Measurements from ENCODE around the gene AKNAD1. TPM values are rescaled to one million over a fixed set of nuclear protein-coding genes. Genes with fewer than 3 reads are reported as not detected.
"Not testable (repeated sequence)": the region's sequence is repeated elsewhere in the genome, so short reads cannot be mapped to it uniquely, and the experiment has no call there.

The AKNAD1 gene, protein sequence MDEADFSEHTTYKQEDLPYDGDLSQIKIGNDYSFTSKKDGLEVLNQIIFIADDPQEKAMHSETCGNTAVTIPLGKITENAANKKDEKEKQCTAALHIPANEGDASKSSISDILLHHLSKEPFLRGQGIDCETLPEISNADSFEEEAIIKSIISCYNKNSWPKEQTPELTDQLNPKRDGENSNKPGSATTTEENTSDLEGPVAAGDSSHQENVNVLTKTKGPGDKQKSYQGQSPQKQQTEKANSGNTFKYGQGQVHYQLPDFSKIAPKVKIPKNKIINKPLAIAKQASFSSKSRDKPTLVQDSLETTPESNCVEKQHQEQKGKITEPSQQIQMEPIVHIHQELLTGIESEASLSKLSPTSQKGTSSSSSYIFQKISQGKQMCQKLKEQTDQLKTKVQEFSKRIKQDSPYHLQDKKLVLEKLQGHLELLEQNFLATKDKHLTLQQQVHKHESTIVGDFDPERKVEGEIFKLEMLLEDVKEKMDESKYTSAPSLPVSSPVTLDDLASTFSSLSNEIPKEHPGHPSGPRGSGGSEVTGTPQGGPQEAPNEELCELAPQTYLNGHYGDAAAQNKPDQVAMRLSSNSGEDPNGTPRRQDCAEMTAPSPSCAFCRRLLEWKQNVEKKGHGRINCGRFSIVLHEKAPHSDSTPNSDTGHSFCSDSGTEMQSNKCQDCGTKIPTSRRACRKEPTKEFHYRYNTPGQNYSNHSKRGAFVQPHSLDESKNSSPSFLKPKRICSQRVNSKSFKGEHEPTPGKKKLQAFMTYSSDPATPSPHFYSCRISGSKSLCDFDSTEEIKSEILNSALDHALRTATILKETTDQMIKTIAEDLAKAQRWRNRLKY
- under 1 TPM in 1 of 4 donors, not detected in 3; 0.08 TPM for polyA plus RNA-seq (ENCODE audit: insufficient read length in 4 of 4)

DNA sequence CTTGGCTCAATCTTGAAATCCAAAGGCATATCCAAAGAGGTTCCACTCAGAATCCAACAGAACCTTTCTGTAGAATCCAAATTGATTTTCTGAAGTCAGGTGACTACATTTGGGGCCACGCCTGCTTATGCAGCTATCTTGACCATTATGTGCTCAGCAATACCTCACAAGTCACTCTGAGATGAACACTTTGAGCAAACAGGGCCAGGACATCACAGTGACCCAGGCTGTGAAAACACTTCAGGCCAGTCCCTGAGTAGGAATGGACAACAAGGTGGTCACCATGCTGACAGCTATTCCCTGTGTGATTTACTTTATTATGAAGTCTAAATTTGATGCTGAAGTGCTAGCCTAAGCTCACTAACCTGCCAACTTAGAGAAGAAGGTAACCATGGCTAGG is at the start of gene AKNAD1:
Gene AKNAD1, minus strand, starts transcription at position 101 of the 400 bp plus-strand sequence. CDS start 4,430 bp downstream, outside the sequence.
- no peak for DNase-seq (ENCODE audit: low read depth in 4 of 4, low spot score in 3 of 4)

DNA sequence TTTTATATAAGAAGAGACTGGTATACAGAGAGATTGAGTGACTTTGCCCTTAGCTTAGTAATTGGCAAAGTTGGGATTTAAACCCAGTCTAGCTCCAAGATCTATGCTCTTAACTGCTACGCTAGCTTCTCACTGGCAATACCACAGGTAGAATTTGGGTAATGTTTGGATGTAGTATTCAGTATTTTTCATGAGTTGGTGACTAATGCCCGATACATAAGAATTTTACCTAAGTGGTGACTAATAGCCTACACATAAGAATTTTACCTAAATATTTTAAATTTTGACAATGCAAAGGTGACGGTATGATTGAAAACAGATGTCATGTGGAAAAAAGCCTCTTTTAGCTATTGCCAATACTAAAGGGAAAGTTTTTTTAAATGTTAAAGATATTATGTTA is 44.2 kb upstream of the AKNAD1 start:
- no peak for DNase-seq (ENCODE audit: low read depth in 4 of 4, low spot score in 3 of 4)

DNA sequence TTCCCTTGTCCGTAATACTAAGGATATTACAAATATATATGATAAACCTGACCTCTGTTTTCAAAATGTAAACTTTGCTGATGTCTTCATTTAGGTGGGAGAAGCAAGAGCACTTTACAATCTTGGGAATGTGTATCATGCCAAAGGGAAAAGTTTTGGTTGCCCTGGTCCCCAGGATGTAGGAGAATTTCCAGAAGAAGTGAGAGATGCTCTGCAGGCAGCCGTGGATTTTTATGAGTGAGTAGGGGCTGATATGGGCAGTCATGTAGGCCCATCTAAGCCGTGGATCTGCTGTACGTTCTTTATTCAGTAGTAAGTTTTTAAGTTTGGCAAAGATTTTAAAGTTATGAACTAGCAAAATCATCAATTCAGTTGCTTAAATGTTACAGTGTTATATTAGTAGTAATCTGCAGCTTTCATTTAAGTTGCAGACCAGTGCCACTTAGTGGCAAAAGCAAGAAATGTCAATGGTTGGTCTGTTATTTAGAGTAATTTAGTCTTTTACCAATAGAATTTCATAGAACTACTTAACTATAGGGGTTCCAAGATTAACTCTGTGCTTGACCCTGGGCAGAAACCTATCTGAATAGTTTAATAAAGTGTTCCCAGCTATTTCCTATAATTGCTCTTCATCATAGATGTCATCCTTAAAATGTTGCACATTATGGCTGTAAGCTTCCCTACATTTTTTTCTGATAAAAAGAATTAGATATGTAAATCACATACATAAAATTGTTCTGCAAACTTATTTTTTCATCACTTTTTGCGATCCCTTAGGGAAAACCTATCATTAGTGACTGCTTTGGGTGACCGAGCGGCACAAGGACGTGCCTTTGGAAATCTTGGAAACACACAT is 41.2 kb upstream of the AKNAD1 start:
- peak in 2 of 4 donors; percentile 17 to 33 for DNase-seq (ENCODE audit: low read depth in 4 of 4, low spot score in 3 of 4)

DNA sequence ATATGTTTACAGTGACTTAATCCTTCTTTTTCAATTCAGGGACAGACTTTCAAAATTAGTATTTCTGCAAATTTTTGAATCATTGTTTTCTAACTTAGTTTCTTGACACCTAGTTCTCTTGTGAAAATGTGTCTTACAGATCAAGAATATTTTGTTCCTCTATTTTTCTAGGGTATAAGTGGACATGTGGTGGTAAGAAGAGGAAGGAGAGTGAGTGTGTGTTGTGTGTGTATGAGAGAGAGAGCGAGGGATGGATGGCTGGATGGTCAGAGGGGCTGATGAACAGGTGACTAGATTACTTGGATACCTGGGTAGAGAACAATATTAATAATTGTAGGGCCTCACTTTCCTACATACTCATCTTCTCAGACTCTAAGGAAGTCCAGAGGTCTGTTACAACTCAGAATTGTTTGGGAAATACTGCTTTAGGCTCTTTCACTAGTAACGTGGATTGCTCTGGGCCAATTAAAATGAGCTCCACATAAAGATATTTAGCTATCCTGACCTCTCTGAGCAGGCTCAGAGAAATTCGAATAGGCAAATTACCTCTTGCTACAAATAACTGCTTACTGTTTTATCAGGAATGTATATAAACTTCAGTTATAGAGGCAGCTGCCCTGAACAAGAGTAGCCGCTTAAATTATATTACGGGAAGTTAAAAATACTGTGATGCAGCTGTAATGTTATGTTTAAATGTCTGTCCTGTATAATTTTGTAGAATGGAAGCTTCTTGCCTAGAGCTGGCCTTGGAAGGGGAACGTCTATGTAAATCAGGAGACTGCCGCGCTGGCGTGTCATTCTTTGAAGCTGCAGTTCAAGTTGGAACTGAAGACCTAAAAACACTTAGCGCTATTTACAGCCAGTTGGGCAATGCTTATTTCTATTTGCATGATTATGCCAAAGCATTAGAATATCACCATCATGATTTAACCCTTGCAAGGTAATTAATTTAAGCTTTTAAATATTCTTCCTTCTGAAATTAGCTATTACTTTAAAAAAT is 39.6 kb upstream of the AKNAD1 start:
- no peak for DNase-seq (ENCODE audit: low read depth in 4 of 4, low spot score in 3 of 4)

DNA sequence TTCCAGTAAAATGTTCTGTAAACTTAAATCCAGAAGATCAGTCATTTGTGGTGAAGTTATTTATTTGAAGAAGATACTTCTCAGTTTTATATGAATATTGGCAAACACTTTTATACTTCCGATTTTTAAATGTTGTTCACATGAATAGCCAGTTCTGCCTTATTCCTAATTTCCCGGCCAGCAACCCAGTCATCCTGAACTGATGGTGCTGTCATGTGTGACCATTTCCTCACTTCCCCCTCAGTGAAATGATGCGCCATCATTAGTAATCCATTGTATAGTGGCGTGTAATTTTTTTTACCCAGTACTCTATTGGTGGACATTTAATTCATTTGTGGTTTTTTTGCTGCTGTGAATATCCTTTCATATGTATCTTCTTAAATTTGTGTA is 36.2 kb upstream of the AKNAD1 start:
- DNase-seq (ENCODE audit: low read depth in 4 of 4, low spot score in 3 of 4) = no peak

DNA sequence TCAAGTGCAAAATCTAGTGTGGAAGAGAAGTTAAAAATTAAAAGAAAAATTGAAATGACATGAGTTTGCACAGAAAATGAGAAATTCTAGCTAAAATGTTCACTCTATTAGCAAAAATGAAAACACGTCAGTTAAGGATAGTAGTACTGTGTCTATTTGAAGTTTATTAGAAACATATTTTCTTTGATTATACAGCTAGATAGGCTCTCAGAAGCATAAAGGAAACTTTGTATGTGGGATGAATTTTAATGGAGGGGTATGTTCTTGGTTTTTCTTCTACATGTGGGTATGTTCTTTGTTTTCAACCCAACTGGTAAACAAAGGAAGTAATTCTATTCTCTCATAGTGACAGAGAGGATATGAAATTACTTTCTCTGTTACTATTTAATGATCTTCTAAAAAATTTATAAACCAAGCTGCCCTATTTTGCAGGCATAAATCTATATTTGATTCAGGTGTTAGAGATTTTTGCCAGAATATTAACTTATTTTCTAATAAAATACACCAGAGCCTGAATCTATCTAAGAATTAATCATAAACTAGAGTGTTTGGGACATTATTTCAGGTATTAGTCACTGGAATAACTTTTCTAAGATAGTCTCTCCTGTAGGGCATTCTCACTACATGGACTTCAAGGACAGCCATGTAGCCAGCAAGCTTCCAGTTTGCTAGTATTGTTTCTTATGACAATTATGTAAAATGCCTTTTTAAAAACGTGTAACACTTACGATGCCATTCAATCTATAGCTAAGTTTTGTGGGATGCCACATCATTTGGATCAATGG is 35.7 kb upstream of the AKNAD1 start:
- no peak for DNase-seq (ENCODE audit: low read depth in 4 of 4, low spot score in 3 of 4)

DNA sequence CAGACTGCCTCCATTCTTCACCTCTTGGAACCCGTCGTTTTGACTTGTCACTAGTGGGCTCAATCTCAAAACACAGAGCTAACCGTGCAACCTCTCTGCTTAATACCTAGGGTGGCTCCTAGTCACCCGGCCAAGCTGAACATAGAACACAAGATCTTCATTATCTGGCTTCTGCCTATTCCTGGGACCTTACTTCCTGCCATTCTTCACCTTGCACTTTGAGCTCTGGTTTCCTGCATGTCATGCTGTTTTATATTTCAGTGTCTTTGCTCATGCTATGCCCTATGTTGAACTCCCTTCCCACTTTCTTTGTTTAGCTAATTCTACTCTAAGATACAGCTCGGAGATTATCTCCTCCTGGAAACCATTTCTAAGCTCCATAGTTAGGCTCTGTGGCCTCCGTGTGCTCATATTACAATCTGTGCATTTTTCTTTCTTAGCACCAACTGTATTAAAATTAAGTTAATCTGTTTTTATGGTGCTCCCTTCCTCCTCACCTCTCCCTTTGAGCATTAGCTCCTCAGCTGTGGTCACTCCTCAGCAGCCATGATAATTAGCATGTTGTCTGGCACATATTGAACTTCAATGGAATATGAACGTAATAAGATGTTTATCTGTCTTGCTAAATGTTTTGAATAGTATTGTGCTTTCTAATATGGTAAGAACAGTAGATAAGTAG is 33.0 kb upstream of the AKNAD1 start:
- no peak for DNase-seq (ENCODE audit: low read depth in 4 of 4, low spot score in 3 of 4)

DNA sequence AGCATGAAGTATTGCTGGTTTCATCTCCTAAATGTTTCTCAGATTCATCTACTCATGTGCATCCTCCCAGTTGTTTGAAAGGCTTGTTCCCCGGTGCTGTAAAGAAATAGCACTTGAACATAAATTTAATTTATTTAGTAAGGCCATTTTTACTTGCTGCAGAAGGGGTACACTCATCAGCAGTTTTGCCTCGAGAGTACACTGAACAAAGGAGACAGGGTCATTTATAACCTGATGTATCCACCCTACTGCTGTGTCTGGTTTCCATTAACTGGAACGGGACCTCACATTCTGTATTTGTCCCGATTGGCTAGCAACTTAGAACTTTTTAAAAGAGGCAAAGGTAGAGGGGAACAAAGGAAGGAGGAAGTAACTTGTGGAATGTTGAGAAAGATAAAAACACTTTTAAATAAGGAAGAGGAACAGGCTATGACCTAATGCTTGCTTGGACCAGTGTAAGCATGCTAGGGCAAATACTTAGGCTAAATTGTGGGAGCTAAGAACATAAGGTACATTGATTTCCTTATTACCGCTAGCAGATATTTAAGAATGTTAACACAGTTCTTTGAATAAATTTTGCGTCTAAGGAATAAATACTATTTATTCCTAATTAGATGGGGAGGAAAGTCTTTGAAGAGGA is 32.2 kb upstream of the AKNAD1 start:
- not testable (repeated sequence) for DNase-seq (ENCODE audit: low read depth in 4 of 4, low spot score in 3 of 4)

DNA sequence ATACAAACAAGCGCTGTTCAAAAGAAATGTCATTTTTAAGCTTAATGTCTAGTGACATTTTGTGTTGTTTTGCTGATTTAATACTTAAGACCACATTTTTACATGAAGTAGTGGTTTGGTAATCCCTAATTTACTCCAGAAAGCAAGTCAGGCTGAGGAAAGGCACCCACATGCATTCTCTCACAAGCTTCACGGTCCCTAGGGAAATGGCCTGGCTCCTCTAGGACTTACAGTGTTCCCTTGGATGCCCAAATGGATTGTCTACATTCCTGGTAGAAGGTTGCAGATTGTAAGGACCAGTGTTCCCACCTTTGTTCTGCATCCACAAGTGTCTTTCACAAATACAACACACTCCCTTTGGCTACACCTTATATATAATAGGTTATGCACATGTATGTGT is 29.4 kb upstream of the AKNAD1 start:
- DNase-seq (ENCODE audit: low read depth in 4 of 4, low spot score in 3 of 4) = no peak

DNA sequence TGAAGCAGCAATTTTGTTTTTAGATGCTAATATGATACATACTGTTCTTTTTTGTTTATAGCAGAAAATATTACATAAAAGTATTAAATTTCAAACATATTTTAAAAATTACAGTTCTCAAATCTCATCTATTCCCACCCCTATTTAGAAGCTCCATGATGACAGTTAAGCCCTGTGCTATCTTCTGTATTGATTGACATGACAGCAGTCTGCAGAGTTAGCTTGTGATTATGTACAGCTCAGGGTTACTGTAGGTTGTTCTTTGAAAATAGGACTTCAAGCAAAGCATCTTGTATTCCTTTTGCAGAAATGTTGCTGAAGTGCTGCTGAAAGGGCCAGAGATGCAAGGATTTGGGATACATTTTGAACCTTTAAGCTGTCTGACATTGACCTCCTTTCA is 28.1 kb upstream of the AKNAD1 start:
- DNase-seq (ENCODE audit: low read depth in 4 of 4, low spot score in 3 of 4) = no peak

DNA sequence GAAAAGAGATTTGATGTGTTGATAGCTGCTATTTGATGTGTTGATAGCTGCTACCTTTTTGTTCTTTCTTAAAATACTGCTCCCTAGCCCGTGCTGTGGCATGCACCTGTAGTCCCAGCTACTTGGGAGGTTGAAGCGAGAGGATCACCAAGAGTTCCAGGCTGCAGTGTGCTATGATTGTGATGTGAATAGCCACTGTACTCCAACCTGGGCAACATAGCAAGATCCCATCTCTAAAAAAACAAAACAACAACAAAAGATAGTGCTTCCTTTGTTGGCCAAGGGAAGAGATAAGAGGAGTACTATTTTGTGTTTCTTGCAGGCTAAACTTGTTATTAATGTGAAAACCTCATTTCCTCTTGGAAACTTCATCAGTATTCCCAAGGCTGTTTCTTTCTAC is 25.9 kb upstream of the AKNAD1 start:
- no peak for DNase-seq (ENCODE audit: low read depth in 4 of 4, low spot score in 3 of 4)

DNA sequence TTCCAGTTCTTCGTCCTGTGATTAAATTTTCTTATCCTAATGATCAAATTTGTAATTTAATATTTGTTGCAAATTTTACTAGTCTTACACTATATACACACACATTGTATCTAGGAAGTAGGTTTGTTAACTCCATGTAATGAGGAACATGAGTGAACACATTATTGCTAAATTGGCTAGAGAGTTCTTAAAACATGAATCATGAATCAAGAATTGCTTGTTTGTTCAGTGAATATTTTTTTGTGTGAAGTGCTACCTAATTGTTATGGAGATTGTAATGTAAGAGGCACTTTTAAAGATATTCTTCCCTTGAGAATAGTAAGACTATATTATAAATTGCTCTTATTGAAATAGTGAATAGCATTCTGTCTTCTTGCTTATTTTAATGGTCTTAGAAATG is 24.5 kb upstream of the AKNAD1 start:
- no peak for DNase-seq (ENCODE audit: low read depth in 4 of 4, low spot score in 3 of 4)

DNA sequence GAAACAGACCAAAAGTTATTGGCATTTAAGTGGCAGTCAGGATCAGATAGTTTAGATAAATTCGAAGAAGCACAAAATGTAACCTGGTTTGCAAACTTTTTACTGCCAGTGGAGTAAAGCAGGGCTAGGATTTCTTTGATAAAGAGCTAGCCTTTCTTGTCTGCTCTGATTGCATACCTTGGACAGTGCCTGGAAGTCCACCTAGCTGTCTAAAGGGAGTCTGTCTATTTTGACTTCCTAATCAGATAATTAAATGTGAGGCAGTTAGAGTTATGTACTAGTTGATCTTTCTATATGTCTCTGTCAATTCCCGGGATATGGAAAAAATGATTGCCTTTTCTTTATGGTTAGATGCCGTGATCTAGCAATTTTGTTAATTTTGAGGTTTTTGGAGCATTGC is 24.0 kb upstream of the AKNAD1 start:
- DNase-seq (ENCODE audit: low read depth in 4 of 4, low spot score in 3 of 4) = no peak

DNA sequence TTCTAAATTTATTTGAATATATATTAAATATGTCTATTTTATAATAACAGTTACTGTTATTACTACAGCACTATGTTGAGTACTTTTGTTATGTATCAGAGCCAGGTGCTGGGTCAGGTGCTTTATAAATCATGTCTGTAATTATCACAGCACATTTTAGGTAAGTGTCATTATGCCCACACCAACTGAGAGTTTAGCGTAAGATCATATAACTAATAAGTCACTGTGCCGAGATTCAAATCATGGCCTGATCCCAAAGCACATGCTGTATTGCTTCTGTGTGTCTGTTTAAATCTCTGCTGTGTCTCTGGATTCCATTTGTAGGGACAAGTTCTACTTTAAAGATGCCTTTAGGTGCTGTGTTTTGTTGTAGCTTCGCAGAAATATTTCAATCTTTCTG is 21.8 kb upstream of the AKNAD1 start:
- DNase-seq (ENCODE audit: low read depth in 4 of 4, low spot score in 3 of 4) = no peak

DNA sequence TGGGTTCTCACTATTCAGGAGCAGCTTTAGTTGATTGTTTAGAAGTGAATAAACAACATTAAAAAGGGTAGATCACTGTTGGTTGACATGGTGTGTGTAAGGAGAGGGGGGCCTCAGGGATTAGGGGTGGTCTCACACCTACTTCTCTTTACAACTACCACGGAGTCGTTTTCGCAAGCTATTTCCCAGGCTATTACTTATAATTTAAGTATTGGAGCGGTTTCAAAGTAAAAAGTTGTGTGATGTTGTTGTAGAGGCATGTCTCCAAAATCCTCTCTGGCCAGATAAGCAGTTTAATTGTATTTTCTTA is 21.2 kb upstream of the AKNAD1 start:
- no peak for DNase-seq (ENCODE audit: low read depth in 4 of 4, low spot score in 3 of 4)

DNA sequence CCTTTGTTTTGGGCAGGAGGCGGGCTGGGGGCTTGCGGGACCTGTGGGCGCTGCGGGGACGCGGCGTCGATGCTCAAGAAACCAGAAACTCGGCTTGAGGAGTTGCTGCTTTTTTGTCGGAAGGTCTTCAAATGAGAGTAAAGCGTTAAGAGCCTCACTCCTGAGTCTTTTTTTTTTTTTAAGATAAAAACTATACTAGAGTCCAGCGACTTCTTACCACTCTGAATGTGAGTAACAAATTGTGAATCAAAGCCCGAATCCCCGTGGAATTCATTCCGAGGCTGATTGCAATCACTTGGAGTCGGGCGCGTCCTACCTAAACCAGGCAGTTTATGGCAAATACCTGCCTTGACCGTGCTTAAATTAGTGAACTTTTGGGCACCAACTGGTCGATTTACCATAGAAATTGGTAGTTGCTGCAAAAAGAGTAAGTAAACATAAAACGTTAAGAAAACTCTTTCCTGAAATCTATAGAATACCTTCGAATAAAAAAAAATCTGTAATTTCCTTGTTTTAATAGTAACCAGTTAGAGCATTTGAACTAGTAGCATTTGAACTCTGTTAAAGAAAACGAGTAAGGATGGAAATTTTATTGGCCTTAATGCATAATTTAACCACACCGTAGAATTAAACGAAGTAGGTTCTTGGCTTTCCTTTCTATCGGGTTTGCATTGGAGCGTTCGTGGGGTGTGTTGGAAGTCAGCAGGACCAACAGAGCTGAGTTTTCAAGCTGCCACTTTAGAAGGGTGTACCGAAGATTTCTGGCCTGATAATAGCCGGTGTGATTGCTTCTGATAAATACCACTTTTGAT is 20.7 kb upstream of the AKNAD1 start:
- DNase-seq (ENCODE audit: low read depth in 4 of 4, low spot score in 3 of 4) = peak in 3 of 4 donors; percentile 19 to 31 (median 28)

Data from right renal pelvis (tissue), 4 donors.